Measurements from ENCODE around the gene VWA8. TPM values are rescaled to one million over a fixed set of nuclear protein-coding genes. Genes with fewer than 3 reads are reported as not detected.
"Not testable (repeated sequence)": the region's sequence is repeated elsewhere in the genome, so short reads cannot be mapped to it uniquely, and the experiment has no call there.

Gene VWA8
- total and polyA plus RNA-seq, 2 of the 13 experiments (the other 11 are each of a cell fraction or from before 2014, with no cell fraction given): 9.1 to 17.3 TPM

DNA sequence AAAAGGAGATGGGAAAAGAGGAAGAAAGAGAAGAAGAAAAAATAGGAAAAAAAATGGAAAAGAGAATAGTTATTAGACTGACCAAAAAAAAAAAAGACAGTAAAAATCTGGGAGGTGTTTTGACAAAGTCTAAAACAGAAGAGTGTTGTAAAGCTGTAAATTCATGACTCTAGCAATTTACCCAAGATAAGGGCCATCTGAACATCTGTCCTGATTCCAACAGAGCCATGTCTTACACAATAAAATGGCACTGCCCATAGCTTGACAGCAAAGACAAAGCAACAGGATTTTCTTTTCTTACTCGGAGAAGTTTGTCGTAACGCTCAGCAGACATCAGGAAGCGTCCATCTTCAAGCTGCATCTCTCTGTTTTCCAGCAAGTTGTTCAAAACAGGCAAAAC lies 69.8 kb downstream of the VWA8 start (continued):
- TF ChIP-seq KAT7 (CRISPR knock-in tag; IDR thresholded peaks at IDR 0.05; ENCODE audit: borderline replicate concordance) (no peak), ZNF326 (CRISPR knock-in tag; IDR thresholded peaks at IDR 0.05; ENCODE audit: borderline replicate concordance) (no peak), KLF16 (CRISPR knock-in tag; IDR thresholded peaks at IDR 0.05) (no peak), SCMH1 (CRISPR knock-in tag; IDR thresholded peaks at IDR 0.05; ENCODE audit: borderline replicate concordance) (no peak), ARNT2 (CRISPR knock-in tag; IDR thresholded peaks at IDR 0.05; ENCODE audit: low read depth) (no peak), ZBTB10 (CRISPR knock-in tag; IDR thresholded peaks at IDR 0.05; ENCODE audit: borderline replicate concordance) (no peak), MEIS2 (CRISPR knock-in tag; IDR thresholded peaks at IDR 0.05) (no peak), EP300 (IDR thresholded peaks at IDR 0.05; ENCODE audit: low read depth in 2 of 2, low read length in 2 of 2) (no peak), EP300 (CRISPR knock-in tag; IDR thresholded peaks at IDR 0.05; ENCODE audit: borderline replicate concordance) (no peak)

DNA sequence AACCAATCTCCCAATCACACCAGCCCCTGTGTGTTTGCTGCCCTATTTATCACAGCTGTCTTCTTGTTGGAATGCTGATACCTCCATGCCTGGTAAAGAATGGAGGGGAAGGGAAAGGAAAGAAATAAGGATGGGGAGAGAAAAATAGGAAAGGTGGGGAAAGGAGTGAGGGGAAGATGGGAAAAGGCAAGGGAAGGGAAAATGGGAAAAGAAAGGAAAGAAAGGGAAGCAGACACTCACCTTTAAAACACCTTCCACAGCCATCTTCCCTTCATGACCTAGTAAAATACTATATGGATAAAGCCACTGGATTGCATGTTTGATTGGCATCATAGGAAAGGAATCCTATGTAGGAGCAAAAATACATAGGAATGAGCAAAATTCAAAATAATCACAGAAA lies 77.8 kb downstream of the VWA8 start:
- no peak overlapping the region for H3K9ac ChIP-seq (ENCODE audit: insufficient read depth, low read depth, low read length)
- DNase-seq (ENCODE audit: low spot score) (no peak), FAIRE-seq (no peak), ATAC-seq (no peak)
- ChIA-PET CTCF (ENCODE audit: low intra/inter-chr PET ratio, low total read pairs) (no interaction called here), POLR2A (no interaction called here)
- H3K79me2 ChIP-seq (ENCODE audit: insufficient read depth, low read length): no peaks in the 10 kb centered on the region
- no peak overlapping the region for H3K4me3 ChIP-seq (replicated peaks in 1 of 3; ENCODE audit: insufficient read depth in 1 of 3, low read depth in 2 of 3, low read length in 3 of 3)
- H3K4me2 ChIP-seq (ENCODE audit: low read depth, low read length): no peak overlapping the region
- peaks cover 3 to 13% of the 10 kb centered on the region in 2 experiments for H3K36me3 ChIP-seq (replicated peaks in 1 of 2; ENCODE audit: control insufficient read depth in 1 of 2, insufficient read depth in 2 of 2, low read length in 2 of 2)
- H3K9me3 ChIP-seq (ENCODE audit: low read length): no peaks in the 10 kb centered on the region
- H2AFZ ChIP-seq (ENCODE audit: low read length): no peak overlapping the region
- H3K27me3 ChIP-seq (ENCODE audit: control insufficient read depth in 1 of 2, insufficient read depth in 2 of 2, low read length in 2 of 2): no peaks in the 10 kb centered on the region
- H3K4me1 ChIP-seq (ENCODE audit: insufficient read depth, low read length): no peaks in the 10 kb centered on the region
- no TSS peak for BruUV-seq (replicated peaks)
- no peaks in the 10 kb centered on the region for H4K20me1 ChIP-seq (ENCODE audit: insufficient read depth, low read length)
- TF ChIP-seq PCBP2 (optimal IDR thresholded peaks at IDR 0.05; ENCODE audit: low read depth, low read length, poor library complexity, severe bottlenecking) (peak; percentile 72), CEBPB (IDR thresholded peaks at IDR 0.05; ENCODE audit: borderline replicate concordance, low read depth, low read length) (no peak), YY1 (IDR thresholded peaks at IDR 0.05; ENCODE audit: insufficient read depth, insufficient replicate concordance, low read depth, low read length) (no peak)
- in situ Hi-C loops (cut with HindIII; ENCODE audit: extremely low pct_ligation_motif_present, low pct_unique_long_range_greater_than_20kb): no loop called here
- no peak overlapping the region for H3K27ac ChIP-seq (ENCODE audit: extremely low read length, insufficient read depth, low read length)
- intact Hi-C loops (cut with micrococcal nuclease; ENCODE audit: unreplicated experiment): no loop called here

- H3K4me2 ChIP-seq (ENCODE audit: low read depth, low read length); H3K9me3 ChIP-seq (ENCODE audit: low read length); BruUV-seq (replicated peaks); POLR2A ChIA-PET; H3K79me2 ChIP-seq (ENCODE audit: insufficient read depth, low read length); DNase-seq (ENCODE audit: low spot score); H3K27ac ChIP-seq (ENCODE audit: extremely low read length, insufficient read depth, low read length); CTCF ChIA-PET (ENCODE audit: low intra/inter-chr PET ratio, low total read pairs); in situ Hi-C loops (cut with HindIII; ENCODE audit: extremely low pct_ligation_motif_present, low pct_unique_long_range_greater_than_20kb); H3K27me3 ChIP-seq (ENCODE audit: control insufficient read depth in 1 of 2, insufficient read depth in 2 of 2, low read length in 2 of 2); FAIRE-seq; H3K4me1 ChIP-seq (ENCODE audit: insufficient read depth, low read length); ATAC-seq; intact Hi-C loops (cut with micrococcal nuclease; ENCODE audit: unreplicated experiment); H3K9ac ChIP-seq (ENCODE audit: insufficient read depth, low read depth, low read length); H2AFZ ChIP-seq (ENCODE audit: low read length); H4K20me1 ChIP-seq (ENCODE audit: insufficient read depth, low read length); H3K4me3 ChIP-seq (replicated peaks in 1 of 3; ENCODE audit: insufficient read depth in 1 of 3, low read depth in 2 of 3, low read length in 3 of 3): not testable (repeated sequence)
- H3K36me3 ChIP-seq (replicated peaks in 1 of 2; ENCODE audit: control insufficient read depth in 1 of 2, insufficient read depth in 2 of 2, low read length in 2 of 2): peaks cover 2 to 10% of the 10 kb centered on the region in 2 experiments
- WGBS (ENCODE audit: low lambda C conversion rate): no CpG with 5 or more reads among the region's 32 CpGs
These were observed 79.0 kb downstream of the VWA8 start for GRCh38 chr13:41881890-41882289.
